WTC11 (cell line): ENCODE results near the gene CLCN7. TPM values are rescaled to one million over a fixed set of nuclear protein-coding genes. Genes with fewer than 3 reads are reported as not detected.

ENCODE experiments used
- ATAC-seq: fragments of 200-7000 bp; cut with Tn5 transposase; 2 replicates; pipeline ENCODE4 v1.10.0; 2021; ENCODE audit warnings: mild to moderate bottlenecking, moderate library complexity
- CTCF ChIA-PET: fragments of 300-600 bp; sonication (Branson Sonifier 250); formaldehyde crosslinking; loops from one replicate; lab custom pipeline; 2021; ENCODE audit warnings: antibody characterized with exemption; lab: Charles Lee
- POLR2A ChIA-PET: fragments of 350-600 bp; sonication (Branson Sonifier 250); formaldehyde crosslinking; loops from one replicate; lab custom pipeline; 2021; ENCODE audit warnings: antibody characterized with exemption; lab: Charles Lee
- DNase-seq: peaks from one replicate; pipeline ENCODE4 v3.0.0; 2021; ENCODE audit warnings: low spot score
- H3K27ac Mint-ChIP-seq: 2 replicates; pipeline ENCODE4 v1.8.0; 2021; ENCODE audit warnings: mixed read lengths
- H3K27me3 Mint-ChIP-seq: 2 replicates; pipeline ENCODE4 v1.8.0; 2021; ENCODE audit warnings: low read depth, mild to moderate bottlenecking, moderate library complexity, mixed read lengths
- H3K36me3 Mint-ChIP-seq: 2 replicates; pipeline ENCODE4 v1.8.0; 2021; ENCODE audit warnings: mixed read lengths
- H3K4me1 Mint-ChIP-seq: 2 replicates; pipeline ENCODE4 v1.8.0; 2022; ENCODE audit warnings: mixed read lengths
- H3K4me3 Mint-ChIP-seq: 2 replicates; pipeline ENCODE4 v1.8.0; 2021; ENCODE audit warnings: mild to moderate bottlenecking, moderate library complexity, mixed read lengths
- H3K9me3 Mint-ChIP-seq: 2 replicates; pipeline ENCODE4 v1.8.0; 2021; ENCODE audit warnings: mixed read lengths
- ARID4B ChIP-seq: sonication (generic); formaldehyde crosslinking; IDR thresholded peaks from 2 replicates; pipeline ENCODE4 v1.8.0; 2023; ENCODE audit warnings: missing genetic modification reagents, mild to moderate bottlenecking, borderline replicate concordance
- ATF1 ChIP-seq: sonication (generic); formaldehyde crosslinking; IDR thresholded peaks from 2 replicates; pipeline ENCODE4 v1.8.1; 2023; ENCODE audit warnings: mild to moderate bottlenecking, moderate library complexity, missing genetic modification reagents
- E2F5 ChIP-seq: sonication (generic); formaldehyde crosslinking; IDR thresholded peaks from 2 replicates; pipeline ENCODE4 v1.8.1; 2022; ENCODE audit warnings: mild to moderate bottlenecking, moderate library complexity, missing genetic modification reagents
- ERG ChIP-seq: fragments of 250-450 bp; sonication (Bioruptor Pico); IDR thresholded peaks from 2 replicates; pipeline ENCODE4 v1.8.0; 2021; ENCODE audit warnings: mild to moderate bottlenecking
- FOXJ3 ChIP-seq: sonication (generic); formaldehyde crosslinking; IDR thresholded peaks from 2 replicates; pipeline ENCODE4 v1.9.0; 2021; ENCODE audit warnings: missing genetic modification reagents, mild to moderate bottlenecking, borderline replicate concordance
- FOXK1 ChIP-seq: sonication (generic); formaldehyde crosslinking; IDR thresholded peaks from 2 replicates; pipeline ENCODE4 v1.8.0; 2022; ENCODE audit warnings: mild to moderate bottlenecking, moderate library complexity, missing genetic modification reagents
- FOXP4 ChIP-seq: sonication (generic); formaldehyde crosslinking; IDR thresholded peaks from 2 replicates; pipeline ENCODE4 v1.8.0; 2022; ENCODE audit warnings: mild to moderate bottlenecking, missing genetic modification reagents
- HMGXB4 ChIP-seq: sonication (generic); formaldehyde crosslinking; IDR thresholded peaks from 2 replicates; pipeline ENCODE4 v1.8.1; 2023; ENCODE audit warnings: mild to moderate bottlenecking, moderate library complexity, missing genetic modification reagents
- MLX ChIP-seq: sonication (generic); formaldehyde crosslinking; IDR thresholded peaks from 2 replicates; pipeline ENCODE4 v1.8.1; 2023; ENCODE audit warnings: mild to moderate bottlenecking, missing genetic modification reagents, moderate library complexity
- MXD4 ChIP-seq: fragments of 250-450 bp; sonication (Bioruptor Pico); IDR thresholded peaks from 2 replicates; pipeline ENCODE4 v1.8.0; 2021; ENCODE audit warnings: mild to moderate bottlenecking, moderate library complexity, borderline replicate concordance
- NR2C2 ChIP-seq: sonication (generic); formaldehyde crosslinking; IDR thresholded peaks from 2 replicates; pipeline ENCODE4 v1.8.0; 2022; ENCODE audit warnings: mild to moderate bottlenecking, missing genetic modification reagents
- PRRX2 ChIP-seq: fragments of 250-450 bp; sonication (Bioruptor Pico); IDR thresholded peaks from 2 replicates; pipeline ENCODE4 v1.8.0; 2021; ENCODE audit warnings: mild to moderate bottlenecking
- RELA ChIP-seq: sonication (generic); formaldehyde crosslinking; IDR thresholded peaks from 2 replicates; pipeline ENCODE4 v1.8.1; 2022; ENCODE audit warnings: missing genetic modification reagents, mild to moderate bottlenecking, borderline replicate concordance
- RORB ChIP-seq: fragments of 250-450 bp; sonication (Bioruptor Pico); IDR thresholded peaks from 2 replicates; pipeline ENCODE4 v1.9.0; 2021; ENCODE audit warnings: mild to moderate bottlenecking
- SP1 ChIP-seq: sonication (generic); formaldehyde crosslinking; conservative IDR thresholded peaks from 2 replicates; pipeline ENCODE4 v1.8.1; 2022; ENCODE audit warnings: missing genetic modification reagents
- USF2 ChIP-seq: sonication (generic); formaldehyde crosslinking; IDR thresholded peaks from 2 replicates; pipeline ENCODE4 v1.8.1; 2023; ENCODE audit warnings: mild to moderate bottlenecking, missing genetic modification reagents, moderate library complexity
- ZNF671 ChIP-seq: fragments of 250-450 bp; sonication (Bioruptor Pico); IDR thresholded peaks from 2 replicates; pipeline ENCODE4 v1.8.0; 2021; ENCODE audit warnings: mild to moderate bottlenecking
- total RNA-seq: library from RNA; stranded (reverse); gene quantifications from 3 replicates; pipeline ENCODE4 v1.2.3, GENCODE V29; 2021

CLCN7 gene
- total RNA-seq, 1 experiment from 2014 or later = 94.1 TPM

GRCh38 chr16:1436731-1437355 is 38.0 kb downstream of the CLCN7 start (continued):
- TF ChIP-seq ARID4B (CRISPR knock-in tag) = no peak
- no peak for TF ChIP-seq FOXJ3 (CRISPR knock-in tag)
- no peak for TF ChIP-seq SP1 (CRISPR knock-in tag)
- no peak for TF ChIP-seq MXD4 (CRISPR knock-in tag)
- no peak for TF ChIP-seq RELA (CRISPR knock-in tag)
- TF ChIP-seq NR2C2 (CRISPR knock-in tag) = no peak
- TF ChIP-seq MLX (CRISPR knock-in tag) = no peak
- TF ChIP-seq RORB = no peak
- TF ChIP-seq PRRX2 = no peak

GRCh38 chr16:1435921-1436697 is 38.7 kb downstream of the CLCN7 start:
- TF ChIP-seq ZNF671 (CRISPR knock-in tag) (no peak), E2F5 (CRISPR knock-in tag) (no peak), SP1 (CRISPR knock-in tag) (no peak), FOXP4 (no peak), HMGXB4 (CRISPR knock-in tag) (no peak), ATF1 (CRISPR knock-in tag) (no peak), USF2 (CRISPR knock-in tag) (no peak), ERG (CRISPR knock-in tag) (no peak), FOXK1 (CRISPR knock-in tag) (no peak)
- ATAC-seq (peak; percentile 58), DNase-seq (no peak)
- Mint-ChIP-seq H3K4me1 (no peaks in the 10 kb centered on the region), H3K4me3 (no peak overlapping the region), H3K27me3 (no peaks in the 10 kb centered on the region), H3K9me3 (no peaks in the 10 kb centered on the region), H3K27ac (no peak overlapping the region; the same call in 1 of the 2 replicates), H3K36me3 (no peaks in the 10 kb centered on the region)
- ChIA-PET POLR2A (no interaction called here), CTCF (no interaction called here)
